Caki2 (cell line): ENCODE measurements around the gene INAFM2. TPM values are rescaled to one million over a fixed set of nuclear protein-coding genes. Genes with fewer than 3 reads are reported as not detected.
A peak's percentile ranks its signal among the peaks of the same experiment; 100 is the strongest.

ENCODE experiments used
- DNase-seq: peaks from one replicate; pipeline ENCODE4 v3.0.0-alpha.2; 2015; ENCODE audit warnings: low read depth
- in situ Hi-C: cut with HindIII; loops from 2 replicates; pipeline ENCODE4 v1.10.0; 2016; ENCODE audit warnings: low sequenced_read_pairs, low pct_unique_long_range_greater_than_20kb, mixed read lengths
- total RNA-seq: library from RNA; depleted of rRNA; stranded (reverse); fragments of >200 nt; shearing (Covaris generic); gene quantifications from 2 replicates; pipeline ENCODE4 v1.2.3, GENCODE V29; 2014; ENCODE audit warnings: low replicate concordance; rRNA removed

INAFM2 gene
- total RNA-seq = 2.6 and 4.6 TPM in 2 replicates

DNA sequence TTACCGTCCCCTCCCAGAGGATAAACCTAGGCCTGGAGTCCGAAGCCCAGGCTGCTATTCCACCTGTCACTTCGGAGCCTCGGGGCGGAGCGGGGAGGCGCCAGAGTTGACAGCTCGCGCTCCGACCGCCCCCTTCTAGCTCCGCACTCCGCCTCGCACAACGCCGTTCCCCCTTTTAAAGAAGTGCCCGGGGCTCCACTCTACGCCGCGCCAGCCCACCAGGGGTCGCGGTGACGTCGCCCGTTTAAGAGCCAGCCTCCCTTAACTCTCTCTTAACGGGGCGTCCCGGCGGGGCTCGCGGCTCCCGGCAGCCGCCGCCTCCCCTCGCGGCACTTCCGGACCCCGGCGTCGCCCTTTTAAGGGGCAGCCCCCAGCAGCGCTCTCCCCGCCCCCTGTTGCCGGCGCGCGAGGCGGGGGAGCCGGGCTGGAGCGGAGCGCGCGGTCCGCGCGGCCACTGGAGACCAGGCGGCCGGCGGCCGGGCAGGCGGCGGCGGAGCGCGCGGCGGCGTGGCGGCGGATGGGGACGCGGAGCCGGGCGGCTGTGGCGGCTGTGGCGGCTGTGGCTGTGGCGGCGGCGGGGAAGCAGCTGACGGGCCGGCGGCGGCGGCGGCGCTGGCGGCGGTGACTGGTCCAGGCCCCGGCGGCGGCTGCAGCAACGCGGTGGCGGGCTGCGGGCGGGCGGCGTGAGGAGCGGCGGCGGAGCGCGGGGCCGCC is at the start of gene INAFM2:
Gene INAFM2 (plus strand): TSS at position 454 of the 714 bp plus-strand sequence. CDS start 364 bp downstream, outside the sequence.
- DNase-seq = peak; percentile 92
- in situ Hi-C loops = no loop called here

- in situ Hi-C loops = no loop called here
- DNase-seq = peak; percentile 66
These were observed 48.9 kb upstream of the INAFM2 start for GRCh38 chr15:40274350-40275274.

DNA sequence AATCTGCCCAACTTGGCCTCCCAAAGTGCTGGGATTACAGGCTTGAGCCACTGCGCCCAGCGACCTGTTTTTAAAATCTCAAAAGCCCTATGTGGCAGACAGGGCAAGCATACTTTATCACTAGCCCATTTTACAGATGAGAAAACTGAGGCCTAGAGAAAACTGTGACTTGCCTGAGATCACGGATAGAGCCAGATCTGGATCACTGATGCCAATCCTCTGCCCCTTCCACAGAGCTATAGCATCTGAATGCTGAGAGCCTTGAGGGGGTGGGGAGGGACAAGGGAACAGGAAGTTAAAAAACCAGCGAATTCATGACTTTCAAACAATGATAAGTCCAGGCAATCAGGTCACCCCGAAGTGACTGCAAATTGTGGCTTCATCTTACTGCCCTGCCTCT is 48.0 kb upstream of the INAFM2 start:
- in situ Hi-C loops = no loop called here

DNA sequence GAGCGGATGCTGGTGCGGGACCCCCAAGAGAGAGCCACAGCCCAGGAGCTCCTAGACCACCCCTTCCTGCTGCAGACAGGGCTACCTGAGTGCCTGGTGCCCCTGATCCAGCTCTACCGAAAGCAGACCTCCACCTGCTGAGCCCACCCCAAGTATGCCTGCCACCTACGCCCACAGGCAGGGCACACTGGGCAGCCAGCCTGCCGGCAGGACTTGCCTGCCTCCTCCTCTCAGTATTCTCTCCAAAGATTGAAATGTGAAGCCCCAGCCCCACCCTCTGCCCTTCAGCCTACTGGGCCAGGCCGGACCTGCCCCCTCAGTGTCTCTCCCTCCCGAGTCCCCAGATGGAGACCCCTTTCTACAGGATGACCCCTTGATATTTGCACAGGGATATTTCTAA is 47.5 kb upstream of the INAFM2 start:
- in situ Hi-C loops = no loop called here
- no peak for DNase-seq

More for the DNA sequence above, 48.0 kb upstream of the INAFM2 start:
- no peak for DNase-seq

DNA sequence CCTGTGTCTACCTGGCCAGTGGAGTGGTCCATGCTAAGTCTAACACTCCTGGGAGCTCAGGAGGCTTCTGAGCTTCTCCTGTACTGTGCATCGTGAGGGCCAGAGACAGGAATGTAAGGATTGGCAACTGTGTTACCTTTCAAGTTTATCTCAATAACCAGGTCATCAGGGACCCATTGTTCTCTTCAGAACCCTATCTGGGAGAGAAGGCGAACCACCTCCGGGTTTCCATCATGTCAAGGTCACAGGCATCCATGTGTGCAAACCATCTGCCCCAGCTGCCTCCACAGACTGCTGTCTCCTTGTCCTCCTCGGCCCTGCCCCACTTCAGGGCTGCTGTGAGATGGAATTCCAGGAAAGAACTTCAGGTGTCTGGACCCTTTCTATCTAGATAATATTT is 46.6 kb upstream of the INAFM2 start:
- no peak for DNase-seq
- in situ Hi-C loops = no loop called here

DNA sequence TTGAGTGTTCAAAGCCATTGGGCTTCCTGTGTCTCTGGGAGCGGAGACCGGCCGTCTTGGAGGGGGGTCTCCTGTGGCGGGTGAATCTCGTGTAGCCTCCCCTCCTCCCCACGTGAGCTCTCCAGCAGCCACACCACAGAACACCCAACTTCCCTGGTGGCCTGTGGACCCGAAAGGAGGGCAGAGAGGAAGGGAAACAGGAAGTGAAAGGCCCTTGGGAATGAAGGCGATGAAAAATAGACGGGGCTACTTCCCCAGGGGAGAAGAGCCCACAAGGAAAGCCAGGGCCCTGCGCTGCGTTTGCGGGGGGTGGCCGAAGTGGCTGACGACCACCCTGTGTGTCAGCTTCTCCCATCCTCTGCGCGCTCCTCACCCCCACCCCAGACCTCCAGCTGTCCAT is 46.0 kb upstream of the INAFM2 start:
- in situ Hi-C loops = no loop called here
- no peak for DNase-seq

DNA sequence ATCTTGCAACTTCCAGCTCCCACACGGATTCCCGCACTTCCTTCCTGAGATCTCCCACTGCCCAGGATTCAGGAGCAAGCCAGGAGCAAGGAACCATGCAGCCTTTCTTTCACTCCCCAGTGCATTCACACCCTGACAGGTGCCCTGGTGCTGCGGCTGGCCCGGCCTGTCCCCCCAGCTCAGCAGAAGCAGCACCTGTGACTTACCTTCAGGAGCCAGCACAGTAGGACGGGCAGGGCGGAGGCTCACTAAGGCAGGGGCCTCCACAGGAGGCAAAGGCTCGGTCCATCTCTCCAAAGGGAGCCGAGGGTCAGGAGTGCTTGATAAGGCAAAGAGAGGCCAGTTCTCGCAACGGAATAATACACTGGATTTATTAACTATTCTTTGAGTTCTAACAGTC is 45.5 kb upstream of the INAFM2 start:
- in situ Hi-C loops = no loop called here

GRCh38 chr15:40279437-40280141 is 43.9 kb upstream of the INAFM2 start:
- in situ Hi-C loops = no loop called here
- peak; percentile 34 for DNase-seq

More for the DNA sequence above, 45.5 kb upstream of the INAFM2 start:
- DNase-seq = no peak

DNA sequence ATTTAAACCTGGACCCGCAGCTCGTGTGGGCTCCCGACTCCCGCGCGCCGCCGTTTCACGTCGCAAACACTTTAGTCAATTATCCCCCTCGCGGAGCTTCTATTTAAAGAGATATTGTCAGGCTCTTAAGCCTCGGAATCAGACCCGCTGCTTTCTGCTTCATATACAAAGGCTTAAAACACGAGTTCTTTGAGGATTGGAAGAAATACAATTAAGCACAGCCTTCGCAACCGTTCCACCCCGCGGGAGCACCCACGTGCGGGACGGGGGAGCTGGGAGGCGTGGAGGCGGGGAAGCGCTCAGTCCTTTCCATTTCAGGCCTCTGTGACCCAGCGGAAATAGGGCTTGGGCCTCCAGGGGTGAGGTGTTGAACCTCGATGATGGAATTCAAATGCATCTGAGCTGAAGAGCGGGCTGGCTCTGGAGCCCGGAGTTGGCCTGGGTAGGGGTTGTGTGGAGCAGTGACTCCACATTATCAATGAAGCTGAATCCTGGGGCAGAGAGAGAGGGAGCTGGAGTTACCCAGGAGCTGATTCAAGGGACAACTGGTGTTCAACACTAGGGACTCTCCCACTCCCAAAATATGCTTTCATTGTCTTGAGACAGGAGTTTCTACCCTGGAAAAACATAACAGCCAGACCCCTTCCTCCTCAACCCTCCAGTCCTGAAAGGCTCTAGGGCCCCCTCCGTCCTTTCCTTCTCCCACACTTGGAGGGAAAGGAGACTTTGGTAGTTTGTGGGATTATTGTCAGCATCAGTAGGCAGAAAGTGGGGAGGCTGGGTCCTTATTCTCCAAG is 43.0 kb upstream of the INAFM2 start:
- no peak for DNase-seq
- in situ Hi-C loops = no loop called here

- no peak for DNase-seq
- in situ Hi-C loops = no loop called here
These were observed 42.3 kb upstream of the INAFM2 start for GRCh38 chr15:40281057-40281800.

DNA sequence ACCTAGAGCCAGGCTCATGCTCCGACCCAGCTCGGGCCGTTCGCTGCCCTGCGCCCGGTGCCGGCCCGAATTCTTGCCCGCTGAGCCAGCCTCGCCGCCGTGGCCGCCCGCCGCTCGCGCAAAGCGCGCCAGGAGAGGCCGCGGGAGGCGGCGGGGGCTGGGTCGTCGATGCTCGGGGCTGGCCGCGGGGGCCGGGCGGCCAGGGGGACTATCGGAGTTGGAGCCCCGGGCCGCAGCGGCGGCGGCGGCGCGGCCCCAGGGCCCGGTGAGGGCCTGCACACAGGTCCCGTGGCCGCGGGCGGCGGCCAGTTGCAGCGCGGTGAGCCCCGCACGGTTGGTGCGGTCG is 41.7 kb upstream of the INAFM2 start:
- in situ Hi-C loops = no loop called here
- DNase-seq = no peak

DNA sequence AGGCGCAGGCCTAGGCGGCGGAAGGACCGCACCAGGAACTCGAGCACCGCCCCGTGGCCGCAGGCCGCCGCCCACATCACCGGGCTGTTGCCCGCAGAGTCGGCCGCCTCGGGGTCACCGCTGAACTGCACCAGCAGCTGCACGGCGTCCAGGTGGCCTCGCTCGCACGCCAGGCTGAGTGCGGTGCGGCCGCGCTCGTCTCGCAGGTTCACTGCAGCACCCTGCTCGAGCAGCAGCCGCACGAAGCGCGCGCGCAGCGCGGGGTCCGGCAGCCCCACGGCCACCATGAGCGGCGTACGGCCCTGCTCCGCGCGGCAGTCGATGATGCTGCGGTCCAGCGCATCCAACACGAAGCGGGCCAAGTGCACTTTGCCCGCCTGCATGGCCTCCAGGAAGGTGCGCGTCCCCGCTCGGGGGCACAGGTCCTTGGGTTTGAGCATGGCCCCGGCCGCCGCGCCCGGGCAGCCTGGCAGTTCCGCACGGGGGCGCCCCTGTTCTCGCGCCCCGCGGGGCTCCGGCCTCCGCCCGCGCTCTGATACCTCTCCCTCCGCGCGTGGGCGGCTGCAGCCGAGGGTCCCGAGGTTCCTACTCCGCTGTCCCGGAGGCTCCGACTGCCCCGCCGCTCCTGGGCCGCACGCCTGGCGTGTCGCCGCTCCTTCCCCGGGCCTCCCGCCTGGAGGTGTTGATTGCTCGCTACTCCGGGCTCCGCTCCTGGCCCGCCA is 41.2 kb upstream of the INAFM2 start:
- in situ Hi-C loops = no loop called here
- peak; percentile 50 for DNase-seq

DNA sequence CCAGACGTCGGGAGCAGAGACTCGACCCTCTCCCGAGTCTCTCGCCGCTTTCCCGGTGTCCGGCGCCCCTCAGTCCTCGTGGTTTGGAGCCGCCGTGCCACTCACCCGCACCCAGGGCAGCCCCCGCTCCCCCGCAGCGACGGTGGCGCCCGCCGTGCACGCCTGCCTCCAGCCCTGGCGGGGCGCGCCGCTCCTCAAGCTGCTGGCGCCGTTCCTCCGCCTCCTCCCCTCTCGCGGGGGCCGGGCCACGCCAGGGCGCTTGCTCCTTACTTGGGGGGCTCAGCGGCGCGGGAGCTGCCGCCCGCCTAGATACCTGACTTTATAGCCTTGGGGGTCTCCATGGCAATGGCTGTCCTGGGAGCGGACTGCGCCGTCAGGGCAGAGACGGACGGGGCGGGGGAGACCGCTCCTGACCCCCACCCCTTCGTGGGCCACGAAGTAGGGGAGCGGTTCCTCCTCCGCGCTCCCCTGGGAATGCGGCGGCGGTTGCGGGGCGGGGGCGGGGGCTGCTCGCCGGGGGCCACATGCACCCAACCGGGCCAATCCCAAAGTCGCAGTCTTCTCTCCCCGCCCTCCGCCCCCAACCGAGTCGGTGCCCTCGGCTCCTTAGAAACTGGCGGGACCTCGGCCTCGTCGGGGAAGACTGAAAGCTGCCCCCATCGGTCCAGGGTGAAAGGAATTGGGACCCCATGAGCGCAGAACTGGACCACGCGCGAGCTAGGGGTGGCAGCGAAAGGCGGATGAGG is 40.5 kb upstream of the INAFM2 start, which contains the start of gene ANKRD63:
Gene ANKRD63 (minus strand): TSS at position 196 of the 746 bp plus-strand sequence. CDS start 478 bp downstream, outside the sequence.
- in situ Hi-C loops = no loop called here
- no peak for DNase-seq

- no peak for DNase-seq
- in situ Hi-C loops = no loop called here
These were observed 39.7 kb upstream of the INAFM2 start for GRCh38 chr15:40283615-40284300.

- no peak for DNase-seq
- in situ Hi-C loops = no loop called here
These were observed 38.3 kb upstream of the INAFM2 start for GRCh38 chr15:40285151-40285550.
